Lower leg skin (tissue), 4 donors: ENCODE data around the gene DENND1C. TPM values are rescaled to one million over a fixed set of nuclear protein-coding genes. Genes with fewer than 3 reads are reported as not detected.

ENCODE experiments used
- DNase-seq, 2 donors: peaks; one replicate each; pipeline ENCODE4 v3.0.0-alpha.2; 2019; ENCODE audit warnings: low spot score in 2 of 2
- H3K4me3 ChIP-seq: fragments of 200-600 bp; sonication (generic); 2 replicates; pipeline ENCODE4 v1.5.1; 2017; ENCODE audit warnings: mild to moderate bottlenecking, low read depth; ENCODE audit not compliant: poor library complexity, severe bottlenecking
- CTCF ChIP-seq, 3 donors: fragments of 450-650 bp; IDR thresholded peaks; one replicate each; pipeline ENCODE4 v1.5.1; 2016; ENCODE audit warnings: antibody characterized with exemption in 3 of 3, mild to moderate bottlenecking in 3 of 3, moderate library complexity in 2 of 3
- POLR2A ChIP-seq, 2 donors: fragments of 450-650 bp; IDR thresholded peaks; one replicate each; pipeline ENCODE4 v1.6.1; 2016 to 2017; ENCODE audit warnings: antibody characterized with exemption in 2 of 2, mild to moderate bottlenecking in 1 of 2, moderate library complexity in 1 of 2
- WGBS, 2 donors: methylation state at CpG; one replicate each; pipeline ENCODE4 v1.1.5; 2018; 5-methylcytosine and 5-hydroxymethylcytosine counted together
- intact Hi-C: fragments of 100-400 bp; cut with DNase I; formaldehyde crosslinking; loops from one replicate; pipeline ENCODE4 v1.15.0; 2023; ENCODE audit warnings: low total_unique reads
- total RNA-seq, 4 donors: library from RNA; depleted of rRNA; stranded (reverse); fragments of >200 nt; gene quantifications; one replicate each; pipeline ENCODE4 v1.1.0, GENCODE V29; 2016

DENND1C gene
- total RNA-seq, 4 donors from 2014 or later: 0.61 to 1.9 (median 1.2) TPM

GRCh38 chr19:6476896-6477431, 4.6 kb downstream of the DENND1C start:
- no peak for TF ChIP-seq POLR2A (IDR thresholded peaks at IDR 0.05)
- intact Hi-C loops: no loop called here
- no peak for DNase-seq
- no peak overlapping the region for H3K4me3 ChIP-seq
- 25 to 31% methylated on average over 15 to 28 of the region's 29 CpGs for WGBS, 2 donors

GRCh38 chr19:6476155-6476895, 5.3 kb downstream of the DENND1C start:
- 9 to 16% methylated on average over 12 to 29 of the region's 33 CpGs for WGBS, 2 donors
- DNase-seq: peak; percentile 47 to 90
- intact Hi-C loops: no loop called here
- H3K4me3 ChIP-seq: no peak overlapping the region
- TF ChIP-seq POLR2A (IDR thresholded peaks at IDR 0.05) (no peak), CTCF (IDR thresholded peaks at IDR 0.05) (no peak)

- H3K4me3 ChIP-seq: no peak overlapping the region
- no peak for TF ChIP-seq CTCF (IDR thresholded peaks at IDR 0.05)
- TF ChIP-seq POLR2A (IDR thresholded peaks at IDR 0.05): no peak
- WGBS, 2 donors: 15 to 16% methylated on average over 17 to 18 of the region's 52 CpGs
- DNase-seq: no peak
- intact Hi-C loops: no loop called here
These were observed 6.1 kb downstream of the DENND1C start for GRCh38 chr19:6475321-6476108.

- TF ChIP-seq POLR2A (IDR thresholded peaks at IDR 0.05) (no peak), CTCF (IDR thresholded peaks at IDR 0.05) (no peak)
- intact Hi-C loops: no loop called here
- no peak for DNase-seq
- no peak overlapping the region for H3K4me3 ChIP-seq
- WGBS, 2 donors: 71% methylated on average over 9 of the region's 9 CpGs
These were observed 7.9 kb downstream of the DENND1C start for GRCh38 chr19:6473647-6474046.

GRCh38 chr19:6472713-6473112, 8.9 kb downstream of the DENND1C start:
- 70 to 72% methylated on average over 4 of the region's 4 CpGs for WGBS, 2 donors
- DNase-seq: no peak
- no peak overlapping the region for H3K4me3 ChIP-seq
- TF ChIP-seq POLR2A (IDR thresholded peaks at IDR 0.05): no peak
- no peak for TF ChIP-seq CTCF (IDR thresholded peaks at IDR 0.05)
- intact Hi-C loops: no loop called here

GRCh38 chr19:6471076-6471475, 10.5 kb downstream of the DENND1C start:
- H3K4me3 ChIP-seq: no peak overlapping the region
- intact Hi-C loops: no loop called here
- WGBS, 2 donors: 84 to 91% methylated on average over 14 of the region's 14 CpGs
- DNase-seq: no peak
- TF ChIP-seq CTCF (IDR thresholded peaks at IDR 0.05): no peak
- no peak for TF ChIP-seq POLR2A (IDR thresholded peaks at IDR 0.05)
